NB4 (cell line): ENCODE results near the gene ZFP92.
A peak's percentile ranks its signal among the peaks of the same experiment; 100 is the strongest.

Source experiments
- DNase-seq: peaks from one replicate; pipeline ENCODE4 v3.0.0; 2010; ENCODE audit warnings: low read depth
- H3K4me3 ChIP-seq: one replicate; pipeline ENCODE4 v1.5.1; 2011; ENCODE audit warnings: mild to moderate bottlenecking, low read depth, low read length, moderate library complexity
- MYC ChIP-seq: IDR thresholded peaks from 2 replicates; pipeline ENCODE4 v1.6.1; 2011; ENCODE audit warnings: low read depth, low read length
- POLR2A ChIP-seq: IDR thresholded peaks from 2 replicates; pipeline ENCODE4 v1.6.1; 2011; ENCODE audit warnings: mild to moderate bottlenecking; ENCODE audit not compliant: insufficient read length; ENCODE audit errors: extremely low read depth
- TF ChIP-seq, protein P1 (sequence below): IDR thresholded peaks from one replicate; pipeline ENCODE4 v1.5.1; 2012; ENCODE audit warnings: low read depth, low read length
- TF ChIP-seq, protein P2 (sequence below): IDR thresholded peaks from 2 replicates; pipeline ENCODE4 v1.6.1; 2011; ENCODE audit warnings: low read depth, low read length

The ZFP92 gene

DNA sequence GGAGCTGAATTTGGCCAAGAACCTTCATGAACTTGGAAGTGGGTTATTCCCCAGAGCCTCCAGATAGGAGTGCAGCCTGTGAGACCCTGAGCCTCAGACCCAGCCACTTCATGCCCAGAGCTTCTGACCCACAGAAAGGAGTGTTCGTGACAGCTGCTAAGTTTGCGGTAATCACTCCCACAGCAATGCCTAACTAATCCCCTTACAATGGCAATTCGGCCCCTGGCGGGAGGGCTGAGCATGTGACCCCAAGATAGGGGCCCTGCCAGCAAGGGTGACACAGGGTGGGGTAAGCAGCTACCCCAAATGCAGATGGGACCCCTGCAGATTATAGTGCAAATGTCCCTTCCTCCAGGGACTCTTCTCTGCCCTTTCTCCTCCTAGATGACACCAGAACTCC lies 32.7 kb upstream of the ZFP92 start:
- no peak for DNase-seq
- no peak overlapping the region for H3K4me3 ChIP-seq
- no peak for TF ChIP-seq MYC
- TF ChIP-seq POLR2A, result no peak
- TF ChIP-seq, protein P1, sequence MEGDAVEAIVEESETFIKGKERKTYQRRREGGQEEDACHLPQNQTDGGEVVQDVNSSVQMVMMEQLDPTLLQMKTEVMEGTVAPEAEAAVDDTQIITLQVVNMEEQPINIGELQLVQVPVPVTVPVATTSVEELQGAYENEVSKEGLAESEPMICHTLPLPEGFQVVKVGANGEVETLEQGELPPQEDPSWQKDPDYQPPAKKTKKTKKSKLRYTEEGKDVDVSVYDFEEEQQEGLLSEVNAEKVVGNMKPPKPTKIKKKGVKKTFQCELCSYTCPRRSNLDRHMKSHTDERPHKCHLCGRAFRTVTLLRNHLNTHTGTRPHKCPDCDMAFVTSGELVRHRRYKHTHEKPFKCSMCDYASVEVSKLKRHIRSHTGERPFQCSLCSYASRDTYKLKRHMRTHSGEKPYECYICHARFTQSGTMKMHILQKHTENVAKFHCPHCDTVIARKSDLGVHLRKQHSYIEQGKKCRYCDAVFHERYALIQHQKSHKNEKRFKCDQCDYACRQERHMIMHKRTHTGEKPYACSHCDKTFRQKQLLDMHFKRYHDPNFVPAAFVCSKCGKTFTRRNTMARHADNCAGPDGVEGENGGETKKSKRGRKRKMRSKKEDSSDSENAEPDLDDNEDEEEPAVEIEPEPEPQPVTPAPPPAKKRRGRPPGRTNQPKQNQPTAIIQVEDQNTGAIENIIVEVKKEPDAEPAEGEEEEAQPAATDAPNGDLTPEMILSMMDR, result no peak
- TF ChIP-seq, protein P2, sequence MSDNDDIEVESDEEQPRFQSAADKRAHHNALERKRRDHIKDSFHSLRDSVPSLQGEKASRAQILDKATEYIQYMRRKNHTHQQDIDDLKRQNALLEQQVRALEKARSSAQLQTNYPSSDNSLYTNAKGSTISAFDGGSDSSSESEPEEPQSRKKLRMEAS, result no peak

DNA sequence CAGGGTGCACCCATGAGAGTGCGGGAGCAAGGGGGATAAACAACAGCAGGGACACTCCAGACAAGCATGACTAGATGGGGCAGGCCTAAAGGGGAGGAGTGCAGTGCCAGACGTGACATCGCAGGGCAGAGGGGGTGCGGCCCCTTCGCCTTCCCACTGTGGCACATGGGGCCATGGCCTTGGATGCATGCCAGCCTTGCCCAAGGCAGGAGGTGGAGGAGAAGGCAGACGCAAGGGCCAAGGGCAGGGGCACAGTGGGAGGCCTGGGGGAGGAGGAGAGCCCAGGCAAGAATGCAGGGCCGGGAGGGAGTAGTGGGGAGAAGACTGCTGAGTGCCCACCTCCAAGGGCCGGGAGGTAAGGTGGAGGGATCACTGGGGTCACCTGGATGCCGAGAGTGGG lies 31.8 kb upstream of the ZFP92 start:
- H3K4me3 ChIP-seq, result no peak overlapping the region
- DNase-seq, result no peak
- TF ChIP-seq, protein P2, result no peak
- TF ChIP-seq, protein P1, result no peak
- TF ChIP-seq MYC (no peak), POLR2A (no peak)

DNA sequence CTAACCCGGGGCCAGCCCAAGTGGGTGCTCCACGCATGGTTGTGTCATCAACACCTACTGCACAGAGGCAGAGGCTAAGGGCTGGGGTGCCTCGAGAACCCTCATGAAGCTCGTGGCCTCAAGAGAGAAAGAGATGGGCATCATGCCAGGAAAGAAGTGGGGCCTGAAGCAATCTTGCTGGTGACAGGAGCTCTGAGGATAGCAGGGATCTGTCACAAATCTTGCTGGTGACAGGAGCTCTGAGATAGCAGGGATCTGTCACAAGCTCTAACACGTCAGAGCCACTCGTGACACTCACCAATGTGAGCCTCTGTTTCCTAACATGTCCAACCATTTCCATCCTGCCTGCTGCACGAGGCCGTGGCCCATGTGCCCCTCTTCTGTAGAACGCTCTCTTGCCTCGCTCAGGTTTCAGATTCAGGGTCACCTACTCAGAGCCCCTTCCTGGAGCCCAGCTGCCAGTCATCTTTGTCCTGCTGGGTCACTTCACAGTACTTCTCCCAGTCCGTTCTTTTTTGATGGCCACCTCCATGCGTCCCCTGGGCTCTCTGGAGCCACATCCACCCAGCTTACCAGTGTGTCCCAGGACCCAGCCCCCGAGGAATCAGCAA lies 31.2 kb upstream of the ZFP92 start:
- no peak overlapping the region for H3K4me3 ChIP-seq
- no peak for TF ChIP-seq POLR2A
- TF ChIP-seq, protein P2, result no peak
- no peak for DNase-seq

DNA sequence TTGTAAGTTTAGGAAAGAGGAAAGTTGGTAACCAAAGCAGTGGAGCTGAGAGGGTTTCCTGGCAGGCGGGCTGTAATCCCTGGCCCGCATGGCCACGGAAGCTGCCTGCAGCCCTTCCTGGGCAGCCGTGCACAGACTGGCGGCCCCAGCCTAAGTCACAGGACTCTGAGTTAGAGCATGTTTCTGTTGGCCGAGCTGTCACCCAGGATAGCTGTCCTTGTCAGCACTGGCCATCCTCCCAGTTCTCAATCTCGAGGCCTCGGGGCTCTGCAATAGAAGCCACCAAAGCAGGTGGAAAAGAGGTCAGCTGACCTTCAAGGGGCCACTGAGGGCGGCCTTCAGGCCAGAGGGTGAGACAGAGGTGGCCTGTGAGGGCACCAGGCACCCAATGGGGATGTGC lies 30.6 kb upstream of the ZFP92 start:
- TF ChIP-seq MYC (no peak), POLR2A (no peak)
- TF ChIP-seq, protein P2, result no peak
- TF ChIP-seq, protein P1, result no peak
- no peak for DNase-seq
- no peak overlapping the region for H3K4me3 ChIP-seq

DNA sequence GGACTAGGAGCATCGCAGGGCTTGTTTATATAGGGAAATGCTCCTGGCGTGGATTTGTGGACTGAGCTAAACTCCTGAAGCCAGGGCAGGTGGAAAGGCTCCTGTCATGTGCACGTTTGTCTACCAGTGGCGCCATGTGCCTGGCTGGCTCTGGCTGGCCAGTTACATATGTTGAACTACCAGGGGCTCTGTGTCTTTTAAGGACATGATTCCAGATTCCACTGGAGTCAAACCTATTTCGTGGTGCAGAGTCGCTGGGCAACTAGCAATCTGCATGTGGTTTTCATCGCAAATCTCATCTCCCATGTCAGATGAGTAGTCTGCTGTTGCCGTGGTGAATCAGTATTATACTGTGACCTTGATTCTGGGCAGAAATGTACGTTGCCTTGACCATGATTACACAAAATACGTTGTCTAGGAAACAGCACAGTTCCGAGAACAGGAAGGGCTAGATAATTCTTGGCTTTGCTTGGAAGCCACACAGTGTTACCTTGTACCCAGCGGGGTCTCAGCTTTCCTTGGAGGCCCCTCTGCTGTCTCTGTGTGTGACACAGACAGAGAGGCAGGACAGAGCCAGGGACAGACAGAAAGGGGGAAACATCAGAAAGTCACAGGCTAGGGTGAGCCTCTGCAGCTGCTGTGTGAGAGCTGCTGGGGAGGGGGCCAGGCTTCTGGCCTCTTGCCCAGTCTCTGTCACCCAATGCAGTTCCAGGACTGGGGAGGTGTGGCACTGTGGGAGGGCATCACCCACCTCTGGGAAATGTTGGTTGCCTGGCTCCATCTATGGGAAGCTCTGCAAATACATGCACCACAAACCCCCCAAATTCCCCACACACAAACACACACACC lies 29.4 kb upstream of the ZFP92 start:
- H3K4me3 ChIP-seq, result no peak overlapping the region
- DNase-seq, result peak; percentile 23
- TF ChIP-seq, protein P1, result no peak
- TF ChIP-seq, protein P2, result no peak
- TF ChIP-seq POLR2A (no peak), MYC (no peak)
